BLaER1 (cell line): Measurements from ENCODE around the gene ADAM12.

ENCODE experiments used
- H3K27ac ChIP-seq: shearing (Covaris generic); formaldehyde crosslinking; 2 replicates; pipeline ENCODE4 v1.8.1; 2022
- H3K27me3 ChIP-seq: shearing (Covaris generic); formaldehyde crosslinking; 2 replicates; pipeline ENCODE4 v1.8.1; 2022
- H3K36me3 ChIP-seq: shearing (Covaris generic); formaldehyde crosslinking; 2 replicates; pipeline ENCODE4 v1.8.1; 2022
- H3K4me1 ChIP-seq: shearing (Covaris generic); formaldehyde crosslinking; 2 replicates; pipeline ENCODE4 v1.8.1; 2022
- H3K4me2 ChIP-seq: shearing (Covaris generic); formaldehyde crosslinking; 2 replicates; pipeline ENCODE4 v1.8.1; 2022
- H3K4me3 ChIP-seq: shearing (Covaris generic); formaldehyde crosslinking; 2 replicates; pipeline ENCODE4 v1.8.1; 2022
- H3K9ac ChIP-seq: shearing (Covaris generic); formaldehyde crosslinking; 2 replicates; pipeline ENCODE4 v1.8.1; 2022
- H3K9me3 ChIP-seq: shearing (Covaris generic); formaldehyde crosslinking; 2 replicates; pipeline ENCODE4 v1.8.1; 2022
- H4K20me1 ChIP-seq: shearing (Covaris generic); formaldehyde crosslinking; 2 replicates; pipeline ENCODE4 v1.8.1; 2022
- Cebpa-rat ChIP-seq: shearing (Covaris generic); IDR thresholded peaks from 2 replicates; pipeline ENCODE4 v1.8.1; 2022

Gene ADAM12

GRCh38 chr10:126230587-126230986, 157.7 kb downstream of the ADAM12 start:
- no peaks in the 10 kb centered on the region for H4K20me1 ChIP-seq
- no peak overlapping the region for H3K4me3 ChIP-seq
- no peak overlapping the region for H3K27ac ChIP-seq
- peaks cover 25% of the 10 kb centered on the region for H3K4me1 ChIP-seq
- no peaks in the 10 kb centered on the region for H3K27me3 ChIP-seq
- no peaks in the 10 kb centered on the region for H3K9me3 ChIP-seq
- no peaks in the 10 kb centered on the region for H3K36me3 ChIP-seq
- no peak for TF ChIP-seq Cebpa-rat
- H3K4me2 ChIP-seq = no peak overlapping the region
- H3K9ac ChIP-seq = no peak overlapping the region

- Histone ChIP-seq H3K4me1 (peaks cover 25% of the 10 kb centered on the region), H4K20me1 (no peaks in the 10 kb centered on the region), H3K27ac (no peak overlapping the region), H3K27me3 (no peaks in the 10 kb centered on the region), H3K36me3 (no peaks in the 10 kb centered on the region), H3K4me3 (no peak overlapping the region), H3K9ac (no peak overlapping the region), H3K4me2 (no peak overlapping the region; the same call in 1 of the 2 replicates), H3K9me3 (no peaks in the 10 kb centered on the region)
- TF ChIP-seq Cebpa-rat = no peak
Measured at GRCh38 chr10:126229686-126230085, 158.6 kb downstream of the ADAM12 start.

- no peak for TF ChIP-seq Cebpa-rat
- Histone ChIP-seq H3K4me1 (peaks cover 25% of the 10 kb centered on the region), H3K36me3 (no peaks in the 10 kb centered on the region), H3K4me3 (no peak overlapping the region), H3K27ac (no peak overlapping the region), H3K27me3 (no peaks in the 10 kb centered on the region), H4K20me1 (no peaks in the 10 kb centered on the region), H3K9ac (no peak overlapping the region), H3K4me2 (no peak overlapping the region), H3K9me3 (no peaks in the 10 kb centered on the region)
Measured at GRCh38 chr10:126227762-126228134, 160.5 kb downstream of the ADAM12 start.

GRCh38 chr10:126226988-126227761, 161.1 kb downstream of the ADAM12 start:
- Histone ChIP-seq H3K27me3 (no peaks in the 10 kb centered on the region), H4K20me1 (no peaks in the 10 kb centered on the region), H3K4me2 (no peak overlapping the region), H3K4me1 (peaks cover 25% of the 10 kb centered on the region), H3K4me3 (no peak overlapping the region), H3K9me3 (no peaks in the 10 kb centered on the region), H3K9ac (no peak overlapping the region), H3K36me3 (no peaks in the 10 kb centered on the region), H3K27ac (no peak overlapping the region)
- TF ChIP-seq Cebpa-rat = no peak

GRCh38 chr10:126226205-126226604, 162.1 kb downstream of the ADAM12 start:
- H3K9me3 ChIP-seq = no peaks in the 10 kb centered on the region
- no peaks in the 10 kb centered on the region for H4K20me1 ChIP-seq
- H3K27ac ChIP-seq = no peak overlapping the region
- no peaks in the 10 kb centered on the region for H3K27me3 ChIP-seq
- H3K4me3 ChIP-seq = no peak overlapping the region
- no peak overlapping the region for H3K4me2 ChIP-seq
- H3K9ac ChIP-seq = no peak overlapping the region
- H3K4me1 ChIP-seq = peaks cover 25% of the 10 kb centered on the region
- no peak for TF ChIP-seq Cebpa-rat
- H3K36me3 ChIP-seq = no peaks in the 10 kb centered on the region

GRCh38 chr10:126225672-126226008, 162.6 kb downstream of the ADAM12 start:
- Histone ChIP-seq H3K36me3 (no peaks in the 10 kb centered on the region), H3K27me3 (no peaks in the 10 kb centered on the region), H3K9me3 (no peaks in the 10 kb centered on the region), H3K9ac (no peak overlapping the region), H3K4me3 (no peak overlapping the region), H3K4me1 (peaks cover 25% of the 10 kb centered on the region), H3K27ac (no peak overlapping the region), H3K4me2 (no peak overlapping the region), H4K20me1 (no peaks in the 10 kb centered on the region)
- no peak for TF ChIP-seq Cebpa-rat

GRCh38 chr10:126224967-126225671, 163.2 kb downstream of the ADAM12 start:
- no peak overlapping the region for H3K9ac ChIP-seq
- H4K20me1 ChIP-seq = no peaks in the 10 kb centered on the region

GRCh38 chr10:126223512-126224067, 164.7 kb downstream of the ADAM12 start:
- TF ChIP-seq Cebpa-rat = no peak
- Histone ChIP-seq H3K4me3 (no peak overlapping the region), H3K4me1 (peaks cover 10% of the 10 kb centered on the region), H4K20me1 (no peaks in the 10 kb centered on the region), H3K9me3 (no peaks in the 10 kb centered on the region), H3K27me3 (no peaks in the 10 kb centered on the region), H3K27ac (no peak overlapping the region), H3K9ac (no peak overlapping the region), H3K4me2 (no peak overlapping the region), H3K36me3 (no peaks in the 10 kb centered on the region)

More at GRCh38 chr10:126224967-126225671, 163.2 kb downstream of the ADAM12 start:
- no peak for TF ChIP-seq Cebpa-rat
- Histone ChIP-seq H3K9me3 (no peaks in the 10 kb centered on the region), H3K4me1 (peaks cover 24% of the 10 kb centered on the region), H3K27me3 (no peaks in the 10 kb centered on the region), H3K4me2 (no peak overlapping the region), H3K36me3 (no peaks in the 10 kb centered on the region), H3K4me3 (no peak overlapping the region), H3K27ac (no peak overlapping the region)

- H3K4me2 ChIP-seq = no peak overlapping the region
- no peak overlapping the region for H3K4me3 ChIP-seq
- H3K27me3 ChIP-seq = no peaks in the 10 kb centered on the region
Measured at GRCh38 chr10:126222736-126223511, 165.4 kb downstream of the ADAM12 start.

GRCh38 chr10:126221874-126222273, 166.4 kb downstream of the ADAM12 start:
- Histone ChIP-seq H3K27me3 (no peaks in the 10 kb centered on the region), H3K4me1 (no peaks in the 10 kb centered on the region), H3K4me3 (no peak overlapping the region), H3K9ac (no peak overlapping the region), H4K20me1 (no peaks in the 10 kb centered on the region), H3K36me3 (no peaks in the 10 kb centered on the region), H3K27ac (no peak overlapping the region), H3K9me3 (no peaks in the 10 kb centered on the region), H3K4me2 (no peak overlapping the region)
- no peak for TF ChIP-seq Cebpa-rat

More at GRCh38 chr10:126222736-126223511, 165.4 kb downstream of the ADAM12 start:
- peaks cover 3% of the 10 kb centered on the region; the same call in 1 of the 2 replicates for H3K4me1 ChIP-seq
- no peaks in the 10 kb centered on the region for H3K9me3 ChIP-seq
- H3K9ac ChIP-seq = no peak overlapping the region
- no peak overlapping the region for H3K27ac ChIP-seq
- TF ChIP-seq Cebpa-rat = no peak
- H4K20me1 ChIP-seq = no peaks in the 10 kb centered on the region
- no peaks in the 10 kb centered on the region for H3K36me3 ChIP-seq
